Stimulated activated CD8-positive, alpha-beta memory T cell treated with anti-CD3 and anti-CD28 coated beads, Interleukin-4, amount 100 ng/mL, for 24 hours (primary cell): ENCODE results near the gene NDUFB10.
A peak's percentile ranks its signal among the peaks of the same experiment; 100 is the strongest.

ENCODE experiments used
- DNase-seq: peaks from one replicate; pipeline ENCODE4 v3.0.0-alpha.2; 2020; ENCODE audit warnings: low read depth

Gene NDUFB10

GRCh38 chr16:1984347-1985225, 25.2 kb downstream of the NDUFB10 start:
- no peak for DNase-seq

GRCh38 chr16:1985466-1986150, 26.3 kb downstream of the NDUFB10 start:
- no peak for DNase-seq

- no peak for DNase-seq
Observed at GRCh38 chr16:1987198-1987597, 27.9 kb downstream of the NDUFB10 start.

- no peak for DNase-seq
Observed at GRCh38 chr16:1989209-1990100, 30.1 kb downstream of the NDUFB10 start, which contains the start of gene SYNGR3. TSS of gene SYNGR3 (plus strand) at chr16:1989970. CDS start at chr16:1990103, 133 bp downstream.

GRCh38 chr16:1990101-1990350, 30.7 kb downstream of the NDUFB10 start:
- no peak for DNase-seq

- DNase-seq = no peak
Observed at GRCh38 chr16:1990351-1991134, 31.2 kb downstream of the NDUFB10 start.

- DNase-seq = no peak
Observed at GRCh38 chr16:1991135-1991551, 31.8 kb downstream of the NDUFB10 start.

- DNase-seq = no peak
Observed at GRCh38 chr16:1991588-1991947, 32.2 kb downstream of the NDUFB10 start.

- DNase-seq = peak; percentile 94
Observed at GRCh38 chr16:1991948-1992703, 32.8 kb downstream of the NDUFB10 start.

GRCh38 chr16:1992704-1993317, 33.5 kb downstream of the NDUFB10 start:
- no peak for DNase-seq

GRCh38 chr16:1993731-1994131, 34.4 kb downstream of the NDUFB10 start:
- no peak for DNase-seq

GRCh38 chr16:1997494-1998359, 38.4 kb downstream of the NDUFB10 start:
- DNase-seq = no peak

GRCh38 chr16:1998360-1998835, 39.1 kb downstream of the NDUFB10 start:
- no peak for DNase-seq

- no peak for DNase-seq
Observed at GRCh38 chr16:1998852-1999801, 39.8 kb downstream of the NDUFB10 start.

- DNase-seq = no peak
Observed at GRCh38 chr16:1999866-2000514, 40.7 kb downstream of the NDUFB10 start.

- no peak for DNase-seq
Observed at GRCh38 chr16:2001035-2001434, 41.7 kb downstream of the NDUFB10 start.

- DNase-seq = no peak
Observed at GRCh38 chr16:2001456-2002355, 42.4 kb downstream of the NDUFB10 start.
